GM19240 (cell line): ENCODE results near the gene PALB2.
A peak's percentile ranks its signal among the peaks of the same experiment; 100 is the strongest.

Experiments
- DNase-seq: peaks from one replicate; pipeline ENCODE4 v3.0.0; 2011; ENCODE audit warnings: low spot score; ENCODE audit not compliant: insufficient read length

The PALB2 gene

GRCh38 chr16:23640931-23641765 is at the start of gene PALB2, which contains the start of gene DCTN5:
PALB2 (minus strand) TSS chr16:23641310; CDS start chr16:23641157, 153 bp downstream.
DCTN5 (plus strand) TSS chr16:23641466; CDS start chr16:23641543, 77 bp downstream.
- DNase-seq = peak; percentile 84

- DNase-seq = no peak
These were observed 48.5 kb upstream of the PALB2 start for GRCh38 chr16:23689442-23690187.

GRCh38 chr16:23687034-23687808 is 46.1 kb upstream of the PALB2 start:
- no peak for DNase-seq

- no peak for DNase-seq
These were observed 42.4 kb upstream of the PALB2 start for GRCh38 chr16:23683487-23683886.

- no peak for DNase-seq
These were observed 41.1 kb upstream of the PALB2 start for GRCh38 chr16:23682181-23682580.

GRCh38 chr16:23679986-23680336 is 38.9 kb upstream of the PALB2 start:
- DNase-seq = no peak

GRCh38 chr16:23679274-23679985 is 38.3 kb upstream of the PALB2 start:
- no peak for DNase-seq

- peak; percentile 82 for DNase-seq
These were observed 37.5 kb upstream of the PALB2 start, which contains the start of gene PLK1 for GRCh38 chr16:23678430-23679273. PLK1 (plus strand) TSS chr16:23678889; CDS start chr16:23678933, 44 bp downstream.

- no peak for DNase-seq
These were observed 35.9 kb upstream of the PALB2 start for GRCh38 chr16:23676924-23677480.

- no peak for DNase-seq
These were observed 33.0 kb upstream of the PALB2 start for GRCh38 chr16:23673971-23674614.

GRCh38 chr16:23670137-23670776 is 29.1 kb upstream of the PALB2 start:
- peak; percentile 41 for DNase-seq

GRCh38 chr16:23668873-23669272 is 27.8 kb upstream of the PALB2 start:
- DNase-seq = no peak

GRCh38 chr16:23668225-23668624 is 27.1 kb upstream of the PALB2 start:
- no peak for DNase-seq

GRCh38 chr16:23667355-23667659 is 26.2 kb upstream of the PALB2 start:
- DNase-seq = no peak

GRCh38 chr16:23666571-23667354 is 25.7 kb upstream of the PALB2 start:
- DNase-seq = no peak

- no peak for DNase-seq
These were observed 22.8 kb upstream of the PALB2 start for GRCh38 chr16:23663918-23664317.

GRCh38 chr16:23651943-23652468 is 10.9 kb upstream of the PALB2 start:
- DNase-seq = no peak
